Neural cell (in vitro differentiated cells): ENCODE data around the gene SLC16A13. TPM values are rescaled to one million over a fixed set of nuclear protein-coding genes. Genes with fewer than 3 reads are reported as not detected.

Experiments used
- H2AFZ ChIP-seq: fragments of 200-600, 300-800 bp; sonication (generic), shearing (Covaris generic); 2 replicates; pipeline ENCODE4 v1.6.0; 2014; ENCODE audit warnings: low read depth, mild to moderate bottlenecking, antibody characterized with exemption, low read length, moderate library complexity
- H3F3A ChIP-seq: fragments of 200-600 bp; shearing (Covaris generic); 2 replicates; pipeline ENCODE4 v1.6.1; 2016; ENCODE audit warnings: mild to moderate bottlenecking, moderate library complexity, mixed read lengths, antibody characterized with exemption, low read length; ENCODE audit not compliant: insufficient read depth, poor library complexity, severe bottlenecking
- H3K27ac ChIP-seq: fragments of 200-600, 300-800 bp; sonication (generic), shearing (Covaris generic); 2 replicates; pipeline ENCODE4 v1.5.1; 2014; ENCODE audit warnings: mild to moderate bottlenecking, low read length, moderate library complexity
- H3K27me3 ChIP-seq: fragments of 300-800, 200-600 bp; sonication (generic), shearing (Covaris generic); 2 replicates; pipeline ENCODE4 v1.6.0; 2014; ENCODE audit warnings: mild to moderate bottlenecking, low read depth, low read length, moderate library complexity; ENCODE audit not compliant: insufficient read depth
- H3K36me3 ChIP-seq: fragments of 300-800, 200-600 bp; sonication (generic), shearing (Covaris generic); 2 replicates; pipeline ENCODE4 v1.5.1; 2014; ENCODE audit warnings: mild to moderate bottlenecking, antibody characterized with exemption, low read length, moderate library complexity; ENCODE audit not compliant: insufficient read depth
- H3K4me2 ChIP-seq: fragments of 300-800, 200-600 bp; sonication (generic), shearing (Covaris generic); 2 replicates; pipeline ENCODE4 v1.6.0; 2014; ENCODE audit warnings: mild to moderate bottlenecking, low read length
- H3K4me3 ChIP-seq: fragments of 300-800, 200-600 bp; sonication (generic), shearing (Covaris generic); 2 replicates; pipeline ENCODE4 v1.5.1; 2014; ENCODE audit warnings: mild to moderate bottlenecking, low read length, moderate library complexity
- H3K79me2 ChIP-seq: fragments of 200-600 bp; shearing (Covaris generic); replicated peaks from 2 replicates; pipeline ENCODE4 v1.6.0; 2014; ENCODE audit warnings: mild to moderate bottlenecking, low read length, moderate library complexity; ENCODE audit not compliant: insufficient read depth
- H3K9ac ChIP-seq: fragments of 300-800, 200-600 bp; sonication (generic), shearing (Covaris generic); 2 replicates; pipeline ENCODE4 v1.6.1; 2016; ENCODE audit warnings: mild to moderate bottlenecking, low read length, mixed read lengths
- H3K9me2 ChIP-seq: fragments of 200-600 bp; shearing (Covaris generic); 2 replicates; pipeline ENCODE4 v1.6.1; 2016; ENCODE audit warnings: mild to moderate bottlenecking, low read length, mixed read lengths; ENCODE audit not compliant: insufficient read depth
- H3K9me3 ChIP-seq: fragments of 200-600, 300-800 bp; sonication (generic), shearing (Covaris generic); 2 replicates; pipeline ENCODE4 v1.6.1; 2016; ENCODE audit warnings: mild to moderate bottlenecking, mixed run types, low read length, moderate library complexity, mixed read lengths
- H4K20me1 ChIP-seq: fragments of 200-600 bp; shearing (Covaris generic); 2 replicates; pipeline ENCODE4 v1.6.1; 2016; ENCODE audit warnings: mild to moderate bottlenecking, mixed run types; ENCODE audit not compliant: insufficient read depth
- CTCF ChIP-seq: fragments of 450-650 bp; IDR thresholded peaks from 2 replicates; pipeline ENCODE4 v1.5.1; 2014; ENCODE audit warnings: antibody characterized with exemption, mild to moderate bottlenecking, moderate library complexity; ENCODE audit not compliant: poor library complexity, severe bottlenecking
- EP300 ChIP-seq: fragments of 450-650 bp; conservative IDR thresholded peaks from 2 replicates; pipeline ENCODE4 v1.6.1; 2014; ENCODE audit warnings: antibody characterized with exemption, mild to moderate bottlenecking, moderate library complexity; ENCODE audit not compliant: poor library complexity, severe bottlenecking
- EZH2 ChIP-seq: fragments of 200-600, 300-800 bp; shearing (Covaris generic), sonication (generic); IDR thresholded peaks from 2 replicates; pipeline ENCODE4 v1.6.1; 2014; ENCODE audit warnings: antibody characterized with exemption, low read length, borderline replicate concordance, mild to moderate bottlenecking; ENCODE audit not compliant: insufficient read depth, poor library complexity, severe bottlenecking
- MXI1 ChIP-seq: fragments of 450-650 bp; conservative IDR thresholded peaks from 2 replicates; pipeline ENCODE4 v1.6.1; 2014; ENCODE audit warnings: antibody characterized with exemption, mild to moderate bottlenecking; ENCODE audit not compliant: poor library complexity, severe bottlenecking
- POLR2AphosphoS5 ChIP-seq: IDR thresholded peaks from 2 replicates; pipeline ENCODE4 v1.6.1; 2012
- REST ChIP-seq: IDR thresholded peaks from 2 replicates; pipeline ENCODE4 v1.6.1; 2012; ENCODE audit warnings: borderline replicate concordance
- SMC3 ChIP-seq: fragments of 450-650 bp; conservative IDR thresholded peaks from 2 replicates; pipeline ENCODE4 v1.6.1; 2014; ENCODE audit warnings: antibody characterized with exemption, mild to moderate bottlenecking, moderate library complexity; ENCODE audit not compliant: poor library complexity
- TAF1 ChIP-seq: IDR thresholded peaks from 2 replicates; pipeline ENCODE4 v1.6.1; 2012; ENCODE audit warnings: low read depth
- polyA plus RNA-seq: library from polyadenylated mRNA; depleted of rRNA; stranded (reverse); fragments of >200 nt; gene quantifications from 2 replicates; pipeline ENCODE4 v1.2.3, GENCODE V29; 2014

Gene SLC16A13
- polyA plus RNA-seq, 1 donor from 2014 or later: not detected

- Histone ChIP-seq H3K9me3 (no peaks in the 10 kb centered on the region), H3F3A (no peaks in the 10 kb centered on the region), H3K9me2 (no peaks in the 10 kb centered on the region), H3K4me3 (no peak overlapping the region), H3K27me3 (no peaks in the 10 kb centered on the region), H3K79me2 (no peaks in the 10 kb centered on the region), H4K20me1 (no peaks in the 10 kb centered on the region), H3K36me3 (no peaks in the 10 kb centered on the region), H3K4me2 (no peak overlapping the region), H3K27ac (no peak overlapping the region), H2AFZ (no peak overlapping the region), H3K9ac (no peak overlapping the region)
- TF ChIP-seq REST: no peak
- TF ChIP-seq SMC3: no peak
- no peak for TF ChIP-seq POLR2AphosphoS5
Observed at GRCh38 chr17:7077911-7078546, 42.2 kb downstream of the SLC16A13 start.

GRCh38 chr17:7078711-7079110 is 42.9 kb downstream of the SLC16A13 start:
- Histone ChIP-seq H3K4me3 (no peak overlapping the region), H3K27me3 (no peaks in the 10 kb centered on the region), H3K36me3 (no peaks in the 10 kb centered on the region), H3F3A (no peaks in the 10 kb centered on the region), H3K27ac (no peak overlapping the region), H3K4me2 (no peak overlapping the region), H3K9me3 (no peaks in the 10 kb centered on the region), H4K20me1 (no peaks in the 10 kb centered on the region), H2AFZ (no peak overlapping the region), H3K79me2 (no peaks in the 10 kb centered on the region), H3K9me2 (no peaks in the 10 kb centered on the region), H3K9ac (no peak overlapping the region)
- no peak for TF ChIP-seq EZH2
- no peak for TF ChIP-seq TAF1
- no peak for TF ChIP-seq POLR2AphosphoS5
- TF ChIP-seq SMC3: no peak
- TF ChIP-seq MXI1: no peak
- no peak for TF ChIP-seq REST
- TF ChIP-seq EP300: no peak
- no peak for TF ChIP-seq CTCF
